HCT116 (cell line): ENCODE measurements around the gene ZNF492. TPM values are rescaled to one million over a fixed set of nuclear protein-coding genes. Genes with fewer than 3 reads are reported as not detected.

Experiments used
- ATAC-seq: fragments of 200-7000 bp; cut with Tn5 transposase; 2 replicates; pipeline ENCODE4 v1.9.1; 2020; ENCODE audit warnings: mild to moderate bottlenecking, moderate library complexity
- BruUV-seq: library from RNA; stranded (reverse); fragments of 400-500 nt; replicated peaks from 2 replicates; lab custom pipeline; 2021; lab: Mats Ljungman, UMichigan
- CTCF ChIA-PET: fragments of 300-600 bp; sonication (Branson Sonifier 250); formaldehyde crosslinking; loops from one replicate; lab custom pipeline; 2021; ENCODE audit warnings: antibody characterized with exemption; lab: Charles Lee
- POLR2A ChIA-PET: fragments of 300-600, 350-600 bp; sonication (Branson Sonifier 250); formaldehyde crosslinking; loops from one replicate; lab custom pipeline; 2021; ENCODE audit warnings: antibody characterized with exemption; lab: Charles Lee
- RAD21 ChIA-PET, 2 experiments: fragments of 300-600 bp; sonication (Branson Sonifier 250); formaldehyde crosslinking; loops; one replicate each; lab custom pipeline; 2023; ENCODE audit warnings: low total read pairs in 2 of 2; ENCODE audit not compliant: uncharacterized antibody in 2 of 2, unreplicated experiment in 2 of 2, low non-redundant PET in 1 of 2; lab: Charles Lee
- DNase-seq: peaks from one replicate; pipeline ENCODE4 v3.0.0-alpha.2; 2010; ENCODE audit warnings: low read depth, low spot score
- H2AFZ ChIP-seq: fragments of 200-600 bp; shearing (Covaris generic), sonication (generic); 2 replicates; pipeline ENCODE4 v1.6.1; 2017; ENCODE audit warnings: low read depth, mixed run types, mixed read lengths, antibody characterized with exemption, low read length; ENCODE audit not compliant: poor library complexity, severe bottlenecking
- H3K27ac ChIP-seq: 2 replicates; pipeline ENCODE4 v1.5.1; 2012; ENCODE audit warnings: low read depth, low read length
- H3K27me3 ChIP-seq: fragments of 200-600 bp; sonication (generic); 2 replicates; pipeline ENCODE4 v1.6.1; 2016; ENCODE audit warnings: mixed run types, low read length, mixed read lengths; ENCODE audit not compliant: insufficient read depth
- H3K36me3 ChIP-seq, 2 experiments: fragments of 200-500 bp in 1 of 2; fragments of 200-600 bp in 1 of 2; sonication (Bioruptor generic) in 1 of 2; sonication (generic) in 1 of 2; 2 replicates each; pipeline versions ENCODE4 v1.5.1 to v1.6.1; 2014 to 2016; ENCODE audit warnings: low read length in 2 of 2, inconsistent platforms in 1 of 2, mixed read lengths in 1 of 2, mixed run types in 1 of 2; ENCODE audit not compliant: insufficient read depth in 2 of 2, control insufficient read depth in 1 of 2
- H3K4me1 ChIP-seq, 2 experiments: fragments of 200-600 bp in 1 of 2; sonication (generic) in 1 of 2; 2 replicates each; pipeline versions ENCODE4 v1.5.1 to v1.6.1; 2012 to 2017; ENCODE audit warnings: low read length in 2 of 2, inconsistent platforms in 1 of 2, mild to moderate bottlenecking in 1 of 2, mixed read lengths in 1 of 2, mixed run types in 1 of 2, moderate library complexity in 1 of 2; ENCODE audit not compliant: insufficient read depth in 2 of 2, control insufficient read depth in 1 of 2
- H3K4me2 ChIP-seq: fragments of 200-600 bp; sonication (generic); 2 replicates; pipeline ENCODE4 v1.6.1; 2017; ENCODE audit warnings: mixed run types, low read length, mixed read lengths
- H3K4me3 ChIP-seq, 2 experiments: fragments of 200-600 bp in 1 of 2; sonication (generic) in 1 of 2; replicated peaks in 1 of 2; 2 replicates each; pipeline ENCODE4 v1.5.1; 2011 to 2016; ENCODE audit warnings: low read length in 2 of 2, control low read depth in 1 of 2, low read depth in 1 of 2, mild to moderate bottlenecking in 1 of 2, mixed read lengths in 1 of 2, mixed run types in 1 of 2
- H3K79me2 ChIP-seq: fragments of 200-600 bp; sonication (generic); 2 replicates; pipeline ENCODE4 v1.6.1; 2017; ENCODE audit warnings: mild to moderate bottlenecking, mixed run types, low read length, moderate library complexity, mixed read lengths; ENCODE audit not compliant: insufficient read depth
- H3K9ac ChIP-seq: fragments of 200-600 bp; sonication (generic); 2 replicates; pipeline ENCODE4 v1.6.1; 2016; ENCODE audit warnings: low read length, mixed read lengths
- H3K9me2 ChIP-seq: fragments of 200-600 bp; sonication (generic), shearing (Covaris generic); 2 replicates; pipeline ENCODE4 v1.6.1; 2017; ENCODE audit warnings: mixed run types, mild to moderate bottlenecking, moderate library complexity; ENCODE audit not compliant: insufficient read depth
- H3K9me3 ChIP-seq, 2 experiments: fragments of 200-500 bp in 1 of 2; fragments of 200-600 bp in 1 of 2; sonication (Bioruptor generic) in 1 of 2; sonication (generic) in 1 of 2; 2 replicates each; pipeline ENCODE4 v1.6.1; 2014 to 2017; ENCODE audit warnings: low read length in 2 of 2, mixed read lengths in 2 of 2, inconsistent platforms in 1 of 2, low read depth in 1 of 2, mild to moderate bottlenecking in 1 of 2, mixed run types in 1 of 2, moderate library complexity in 1 of 2; ENCODE audit not compliant: control insufficient read depth in 1 of 2, insufficient read depth in 1 of 2
- H4K20me1 ChIP-seq: fragments of 200-600 bp; sonication (generic), shearing (Covaris generic); 2 replicates; pipeline ENCODE4 v1.6.1; 2017; ENCODE audit warnings: mixed run types, mild to moderate bottlenecking, moderate library complexity; ENCODE audit not compliant: insufficient read depth
- CEBPB ChIP-seq: IDR thresholded peaks from 2 replicates; pipeline ENCODE4 v1.6.1; 2012; ENCODE audit warnings: low read depth
- JUND ChIP-seq: IDR thresholded peaks from 2 replicates; pipeline ENCODE4 v1.6.1; 2012
- POLR2AphosphoS5 ChIP-seq: IDR thresholded peaks from 2 replicates; pipeline ENCODE4 v1.6.1; 2011; ENCODE audit warnings: mild to moderate bottlenecking, low read depth, low read length, moderate library complexity
- intact Hi-C: fragments of 100-400 bp; cut with micrococcal nuclease; formaldehyde crosslinking; loops from 2 replicates; pipeline ENCODE4 v1.10.0; 2022
- total RNA-seq: library from RNA; stranded (reverse); gene quantifications from one replicate; pipeline ENCODE4 v1.2.1, GENCODE V29; 2021; ENCODE audit not compliant: unreplicated experiment
- TF ChIP-seq, protein P1 (sequence below), 3 experiments: fragments of 200-600 bp in 1 of 3; sonication (generic) in 1 of 3; IDR thresholded peaks in 2 of 3; conservative IDR thresholded peaks in 1 of 3; 2 replicates each; pipeline ENCODE4 v1.5.1; 2012 to 2017; ENCODE audit warnings: low read depth in 2 of 3, low read length in 2 of 3, antibody characterized with exemption in 1 of 3, borderline replicate concordance in 1 of 3, control low read depth in 1 of 3, mild to moderate bottlenecking in 1 of 3, mixed read lengths in 1 of 3, mixed run types in 1 of 3, moderate library complexity in 1 of 3; ENCODE audit not compliant: insufficient read depth in 1 of 3
- TF ChIP-seq, protein P2 (sequence below): IDR thresholded peaks from 2 replicates; pipeline ENCODE4 v1.6.1; 2012; ENCODE audit warnings: low read depth

Gene ZNF492
- total RNA-seq, 1 experiment from 2014 or later, result not detected

DNA sequence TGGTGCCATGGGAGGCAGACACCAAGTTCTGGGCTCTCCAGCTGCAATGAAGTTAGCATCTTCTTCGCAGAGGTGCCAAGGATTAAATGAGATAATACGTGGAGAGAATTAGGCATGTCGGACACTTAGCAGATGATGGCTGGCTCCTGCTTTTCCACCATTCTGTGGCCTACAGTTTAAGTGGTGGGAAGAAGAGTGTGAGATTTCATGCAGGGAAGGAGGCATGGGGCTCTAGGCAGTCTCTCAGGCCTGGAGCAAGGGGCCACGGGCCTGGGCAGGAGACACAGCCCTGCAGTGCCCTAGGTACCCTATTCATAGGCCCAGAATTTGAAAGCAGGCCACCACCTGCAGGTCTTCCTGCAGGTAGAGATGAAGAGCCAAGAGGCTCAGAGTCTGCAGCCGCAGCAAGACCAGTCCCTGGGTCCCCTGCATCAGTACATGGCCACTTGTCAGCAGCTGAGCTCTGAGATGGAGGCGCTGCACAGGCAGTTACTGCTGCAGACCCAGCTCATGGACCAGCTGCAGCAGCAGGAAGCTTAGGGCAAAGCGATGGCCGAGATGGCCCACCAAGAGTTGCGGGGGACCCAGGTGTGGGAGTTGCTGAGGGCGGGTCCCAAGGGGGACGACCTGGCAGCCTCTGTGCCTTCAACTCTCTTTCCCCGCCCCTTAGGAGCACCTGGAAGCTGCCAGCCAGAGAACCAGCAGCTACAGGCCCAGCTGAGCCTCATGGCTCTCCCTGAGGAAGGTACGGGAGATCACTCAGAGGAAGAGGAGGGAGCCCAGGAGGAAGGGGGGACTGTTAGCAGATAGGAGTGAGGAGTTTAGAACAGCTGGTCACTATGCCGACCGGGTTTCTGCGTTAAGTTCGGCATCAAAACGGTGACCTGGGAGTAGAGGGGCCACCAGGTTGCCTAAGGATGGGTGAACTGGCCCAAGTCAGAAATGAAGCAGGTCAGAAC is 33.2 kb upstream of the ZNF492 start:
- ChIA-PET RAD21 (no interaction called here), CTCF (no interaction called here), POLR2A (no interaction called here)
- intact Hi-C loops, result no loop called here
- Histone ChIP-seq H3K9ac (no peak overlapping the region), H3K27ac (no peak overlapping the region), H3K27me3 (no peaks in the 10 kb centered on the region), H3K4me3 (no peak overlapping the region), H2AFZ (no peak overlapping the region), H3K9me3 (peaks cover 3 to 11% of the 10 kb centered on the region in 2 experiments; a peak in 2 of 4 replicates), H3K9me2 (no peaks in the 10 kb centered on the region), H3K4me1 (no peaks in the 10 kb centered on the region), H3K36me3 (no peaks in the 10 kb centered on the region), H4K20me1 (no peaks in the 10 kb centered on the region), H3K4me2 (no peak overlapping the region), H3K79me2 (no peaks in the 10 kb centered on the region)
- no peak for ATAC-seq
- TF ChIP-seq POLR2AphosphoS5, result no peak
- TF ChIP-seq, protein P1, sequence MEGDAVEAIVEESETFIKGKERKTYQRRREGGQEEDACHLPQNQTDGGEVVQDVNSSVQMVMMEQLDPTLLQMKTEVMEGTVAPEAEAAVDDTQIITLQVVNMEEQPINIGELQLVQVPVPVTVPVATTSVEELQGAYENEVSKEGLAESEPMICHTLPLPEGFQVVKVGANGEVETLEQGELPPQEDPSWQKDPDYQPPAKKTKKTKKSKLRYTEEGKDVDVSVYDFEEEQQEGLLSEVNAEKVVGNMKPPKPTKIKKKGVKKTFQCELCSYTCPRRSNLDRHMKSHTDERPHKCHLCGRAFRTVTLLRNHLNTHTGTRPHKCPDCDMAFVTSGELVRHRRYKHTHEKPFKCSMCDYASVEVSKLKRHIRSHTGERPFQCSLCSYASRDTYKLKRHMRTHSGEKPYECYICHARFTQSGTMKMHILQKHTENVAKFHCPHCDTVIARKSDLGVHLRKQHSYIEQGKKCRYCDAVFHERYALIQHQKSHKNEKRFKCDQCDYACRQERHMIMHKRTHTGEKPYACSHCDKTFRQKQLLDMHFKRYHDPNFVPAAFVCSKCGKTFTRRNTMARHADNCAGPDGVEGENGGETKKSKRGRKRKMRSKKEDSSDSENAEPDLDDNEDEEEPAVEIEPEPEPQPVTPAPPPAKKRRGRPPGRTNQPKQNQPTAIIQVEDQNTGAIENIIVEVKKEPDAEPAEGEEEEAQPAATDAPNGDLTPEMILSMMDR (IDR thresholded peaks at IDR 0.05 in 2 of 3, conservative IDR thresholded peaks at IDR 0.05 in 1 of 3; ENCODE audit: borderline replicate concordance in 1 of 3, insufficient read depth in 1 of 3, low read depth in 2 of 3, low read length in 2 of 3), result no peak
- no peak for TF ChIP-seq JUND
- TF ChIP-seq, protein P2, sequence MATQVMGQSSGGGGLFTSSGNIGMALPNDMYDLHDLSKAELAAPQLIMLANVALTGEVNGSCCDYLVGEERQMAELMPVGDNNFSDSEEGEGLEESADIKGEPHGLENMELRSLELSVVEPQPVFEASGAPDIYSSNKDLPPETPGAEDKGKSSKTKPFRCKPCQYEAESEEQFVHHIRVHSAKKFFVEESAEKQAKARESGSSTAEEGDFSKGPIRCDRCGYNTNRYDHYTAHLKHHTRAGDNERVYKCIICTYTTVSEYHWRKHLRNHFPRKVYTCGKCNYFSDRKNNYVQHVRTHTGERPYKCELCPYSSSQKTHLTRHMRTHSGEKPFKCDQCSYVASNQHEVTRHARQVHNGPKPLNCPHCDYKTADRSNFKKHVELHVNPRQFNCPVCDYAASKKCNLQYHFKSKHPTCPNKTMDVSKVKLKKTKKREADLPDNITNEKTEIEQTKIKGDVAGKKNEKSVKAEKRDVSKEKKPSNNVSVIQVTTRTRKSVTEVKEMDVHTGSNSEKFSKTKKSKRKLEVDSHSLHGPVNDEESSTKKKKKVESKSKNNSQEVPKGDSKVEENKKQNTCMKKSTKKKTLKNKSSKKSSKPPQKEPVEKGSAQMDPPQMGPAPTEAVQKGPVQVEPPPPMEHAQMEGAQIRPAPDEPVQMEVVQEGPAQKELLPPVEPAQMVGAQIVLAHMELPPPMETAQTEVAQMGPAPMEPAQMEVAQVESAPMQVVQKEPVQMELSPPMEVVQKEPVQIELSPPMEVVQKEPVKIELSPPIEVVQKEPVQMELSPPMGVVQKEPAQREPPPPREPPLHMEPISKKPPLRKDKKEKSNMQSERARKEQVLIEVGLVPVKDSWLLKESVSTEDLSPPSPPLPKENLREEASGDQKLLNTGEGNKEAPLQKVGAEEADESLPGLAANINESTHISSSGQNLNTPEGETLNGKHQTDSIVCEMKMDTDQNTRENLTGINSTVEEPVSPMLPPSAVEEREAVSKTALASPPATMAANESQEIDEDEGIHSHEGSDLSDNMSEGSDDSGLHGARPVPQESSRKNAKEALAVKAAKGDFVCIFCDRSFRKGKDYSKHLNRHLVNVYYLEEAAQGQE, result no peak
- TF ChIP-seq CEBPB, result no peak
- DNase-seq, result no peak
- BruUV-seq, result no TSS peak
